ENCODE measurements around the gene TMEM108.

DNA sequence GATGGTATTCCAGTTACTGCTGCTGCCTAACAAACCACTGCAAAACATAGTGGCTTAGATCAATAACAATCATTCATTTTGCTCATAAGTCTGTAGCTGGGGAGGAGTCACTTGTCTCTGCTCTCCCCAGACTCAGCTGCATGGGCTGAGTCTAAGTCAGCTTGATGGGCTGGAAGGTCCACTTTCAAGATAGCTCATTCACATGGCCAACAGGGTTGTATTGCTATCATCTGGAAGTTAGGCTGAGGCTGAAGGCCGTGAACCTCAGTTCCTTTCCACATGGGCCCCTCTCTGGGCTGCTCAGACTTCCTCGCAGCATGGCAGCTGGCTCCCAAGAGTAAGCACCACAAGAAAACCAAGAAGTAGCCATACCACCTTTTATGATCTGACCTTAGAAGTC is 333.0 kb downstream of the TMEM108 start:
- TF ChIP-seq POLR2AphosphoS5 (IDR thresholded peaks at IDR 0.05), result no peak
- no peak for TF ChIP-seq SMC3 (conservative IDR thresholded peaks at IDR 0.05; ENCODE audit: poor library complexity)
- no peak for TF ChIP-seq EP300 (conservative IDR thresholded peaks at IDR 0.05; ENCODE audit: poor library complexity, severe bottlenecking)
- TF ChIP-seq RAD21 (conservative IDR thresholded peaks at IDR 0.05), result no peak
- no peak for TF ChIP-seq TAF1 (IDR thresholded peaks at IDR 0.05; ENCODE audit: low read depth)
- TF ChIP-seq, protein P1, sequence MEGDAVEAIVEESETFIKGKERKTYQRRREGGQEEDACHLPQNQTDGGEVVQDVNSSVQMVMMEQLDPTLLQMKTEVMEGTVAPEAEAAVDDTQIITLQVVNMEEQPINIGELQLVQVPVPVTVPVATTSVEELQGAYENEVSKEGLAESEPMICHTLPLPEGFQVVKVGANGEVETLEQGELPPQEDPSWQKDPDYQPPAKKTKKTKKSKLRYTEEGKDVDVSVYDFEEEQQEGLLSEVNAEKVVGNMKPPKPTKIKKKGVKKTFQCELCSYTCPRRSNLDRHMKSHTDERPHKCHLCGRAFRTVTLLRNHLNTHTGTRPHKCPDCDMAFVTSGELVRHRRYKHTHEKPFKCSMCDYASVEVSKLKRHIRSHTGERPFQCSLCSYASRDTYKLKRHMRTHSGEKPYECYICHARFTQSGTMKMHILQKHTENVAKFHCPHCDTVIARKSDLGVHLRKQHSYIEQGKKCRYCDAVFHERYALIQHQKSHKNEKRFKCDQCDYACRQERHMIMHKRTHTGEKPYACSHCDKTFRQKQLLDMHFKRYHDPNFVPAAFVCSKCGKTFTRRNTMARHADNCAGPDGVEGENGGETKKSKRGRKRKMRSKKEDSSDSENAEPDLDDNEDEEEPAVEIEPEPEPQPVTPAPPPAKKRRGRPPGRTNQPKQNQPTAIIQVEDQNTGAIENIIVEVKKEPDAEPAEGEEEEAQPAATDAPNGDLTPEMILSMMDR (IDR thresholded peaks at IDR 0.05; ENCODE audit: poor library complexity, severe bottlenecking), result no peak
- TF ChIP-seq EZH2 (IDR thresholded peaks at IDR 0.05; ENCODE audit: borderline replicate concordance, insufficient read depth, low read length, poor library complexity, severe bottlenecking), result no peak
- TF ChIP-seq REST (IDR thresholded peaks at IDR 0.05; ENCODE audit: borderline replicate concordance), result no peak

All from neural cell (in vitro differentiated cells).